Measurements from ENCODE around the gene QSOX2.

DNA sequence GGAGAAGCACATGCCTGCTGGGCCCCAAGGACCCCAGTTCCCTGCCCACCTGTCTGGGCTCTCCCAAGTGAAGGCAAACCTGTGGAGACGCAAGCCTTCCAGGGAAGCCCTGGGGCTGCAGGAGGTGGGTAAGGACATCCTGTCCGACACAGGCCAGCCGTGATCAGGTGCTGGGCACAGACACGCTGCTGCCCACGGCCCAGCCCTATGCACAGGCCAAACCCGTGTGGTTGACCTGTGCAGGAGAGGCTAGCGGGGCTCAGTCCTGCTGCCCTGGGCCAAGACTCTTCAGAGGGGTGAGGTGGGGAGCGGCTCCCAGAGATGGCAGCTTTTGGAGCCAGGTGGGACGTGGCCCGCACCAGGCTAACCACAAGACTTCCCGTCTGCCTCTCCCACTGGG lies 55.0 kb downstream of the QSOX2 start:
- TF ChIP-seq, protein P1, sequence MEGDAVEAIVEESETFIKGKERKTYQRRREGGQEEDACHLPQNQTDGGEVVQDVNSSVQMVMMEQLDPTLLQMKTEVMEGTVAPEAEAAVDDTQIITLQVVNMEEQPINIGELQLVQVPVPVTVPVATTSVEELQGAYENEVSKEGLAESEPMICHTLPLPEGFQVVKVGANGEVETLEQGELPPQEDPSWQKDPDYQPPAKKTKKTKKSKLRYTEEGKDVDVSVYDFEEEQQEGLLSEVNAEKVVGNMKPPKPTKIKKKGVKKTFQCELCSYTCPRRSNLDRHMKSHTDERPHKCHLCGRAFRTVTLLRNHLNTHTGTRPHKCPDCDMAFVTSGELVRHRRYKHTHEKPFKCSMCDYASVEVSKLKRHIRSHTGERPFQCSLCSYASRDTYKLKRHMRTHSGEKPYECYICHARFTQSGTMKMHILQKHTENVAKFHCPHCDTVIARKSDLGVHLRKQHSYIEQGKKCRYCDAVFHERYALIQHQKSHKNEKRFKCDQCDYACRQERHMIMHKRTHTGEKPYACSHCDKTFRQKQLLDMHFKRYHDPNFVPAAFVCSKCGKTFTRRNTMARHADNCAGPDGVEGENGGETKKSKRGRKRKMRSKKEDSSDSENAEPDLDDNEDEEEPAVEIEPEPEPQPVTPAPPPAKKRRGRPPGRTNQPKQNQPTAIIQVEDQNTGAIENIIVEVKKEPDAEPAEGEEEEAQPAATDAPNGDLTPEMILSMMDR (IDR thresholded peaks at IDR 0.05): no peak
- TF ChIP-seq POLR2A (IDR thresholded peaks at IDR 0.05): no peak
